A673 (cell line): ENCODE measurements around the gene SSUH2. TPM values are rescaled to one million over a fixed set of nuclear protein-coding genes. Genes with fewer than 3 reads are reported as not detected.

Experiments
- BruUV-seq: library from RNA; stranded (reverse); fragments of 400-500 nt; replicated peaks from 2 replicates; lab custom pipeline; 2021; lab: Mats Ljungman, UMichigan
- CTCF ChIA-PET: fragments of 300-600 bp; sonication (Branson Sonifier 250); formaldehyde crosslinking; loops from one replicate; lab custom pipeline; 2022; ENCODE audit warnings: antibody characterized with exemption; lab: Charles Lee
- POLR2A ChIA-PET: fragments of 300-600 bp; sonication (Branson Sonifier 250); formaldehyde crosslinking; loops from one replicate; lab custom pipeline; 2022; ENCODE audit warnings: antibody characterized with exemption; ENCODE audit not compliant: low non-redundant PET; lab: Charles Lee
- DNase-seq: peaks from one replicate; pipeline ENCODE4 v3.0.0-alpha.2; 2015; ENCODE audit warnings: low spot score
- H3K27ac ChIP-seq: fragments of 200-600 bp; sonication (generic); 2 replicates; pipeline ENCODE4 v1.5.1; 2016; ENCODE audit warnings: mixed run types, low read depth, mild to moderate bottlenecking, mixed read lengths, antibody characterized with exemption, low read length; ENCODE audit not compliant: poor library complexity, severe bottlenecking
- H3K27me3 ChIP-seq: fragments of 200-600 bp; sonication (generic); replicated peaks from 2 replicates; pipeline ENCODE4 v1.6.1; 2017; ENCODE audit warnings: mixed run types, low read depth, mild to moderate bottlenecking, mixed read lengths, antibody characterized with exemption, low read length; ENCODE audit not compliant: insufficient read depth, poor library complexity
- H3K36me3 ChIP-seq: fragments of 200-600 bp; sonication (generic); 2 replicates; pipeline ENCODE4 v1.6.1; 2016; ENCODE audit warnings: mixed run types, mild to moderate bottlenecking, mixed read lengths, antibody characterized with exemption, low read length; ENCODE audit not compliant: insufficient read depth, poor library complexity, severe bottlenecking
- H3K4me1 ChIP-seq: fragments of 200-600 bp; sonication (generic); 2 replicates; pipeline ENCODE4 v1.6.1; 2017; ENCODE audit warnings: mixed run types, mild to moderate bottlenecking, mixed read lengths, antibody characterized with exemption, low read length; ENCODE audit not compliant: insufficient read depth, poor library complexity, severe bottlenecking
- H3K4me3 ChIP-seq: fragments of 200-600 bp; sonication (generic); 2 replicates; pipeline ENCODE4 v1.5.1; 2016; ENCODE audit warnings: low read depth, mixed run types, mild to moderate bottlenecking, mixed read lengths, low read length; ENCODE audit not compliant: poor library complexity, severe bottlenecking
- H3K9me3 ChIP-seq: fragments of 200-600 bp; sonication (generic); 2 replicates; pipeline ENCODE4 v1.6.1; 2016; ENCODE audit warnings: mixed run types, low read depth, mild to moderate bottlenecking, mixed read lengths, antibody characterized with exemption, low read length; ENCODE audit not compliant: poor library complexity, severe bottlenecking
- EZH2 ChIP-seq: fragments of 200-600 bp; sonication (generic); IDR thresholded peaks from 2 replicates; pipeline ENCODE4 v1.6.1; 2017; ENCODE audit warnings: borderline replicate concordance, low read depth, mild to moderate bottlenecking, mixed read lengths, antibody characterized with exemption, low read length; ENCODE audit not compliant: poor library complexity, severe bottlenecking
- intact Hi-C: fragments of 100-400 bp; cut with micrococcal nuclease; formaldehyde crosslinking; loops from one replicate; pipeline ENCODE4 v1.10.0; 2022; ENCODE audit not compliant: unreplicated experiment
- total RNA-seq: library from RNA; stranded (reverse); gene quantifications from 2 replicates; pipeline ENCODE4 v1.2.3, GENCODE V29; 2021
- TF ChIP-seq, protein P1 (sequence below): fragments of 300-800, 200-600 bp; sonication (generic); conservative IDR thresholded peaks from 2 replicates; pipeline ENCODE4 v1.5.1; 2017; ENCODE audit warnings: low read depth, mild to moderate bottlenecking, antibody characterized with exemption, low read length, moderate library complexity, mixed read lengths

The SSUH2 gene
- total RNA-seq, 1 experiment from 2014 or later, result 3.6 TPM

GRCh38 chr3:8658306-8659212 is 14.0 kb upstream of the SSUH2 start:
- H3K27ac ChIP-seq, result no peak overlapping the region
- ChIA-PET POLR2A (no interaction called here), CTCF (no interaction called here)
- H3K4me1 ChIP-seq, result no peaks in the 10 kb centered on the region
- TF ChIP-seq, protein P1, sequence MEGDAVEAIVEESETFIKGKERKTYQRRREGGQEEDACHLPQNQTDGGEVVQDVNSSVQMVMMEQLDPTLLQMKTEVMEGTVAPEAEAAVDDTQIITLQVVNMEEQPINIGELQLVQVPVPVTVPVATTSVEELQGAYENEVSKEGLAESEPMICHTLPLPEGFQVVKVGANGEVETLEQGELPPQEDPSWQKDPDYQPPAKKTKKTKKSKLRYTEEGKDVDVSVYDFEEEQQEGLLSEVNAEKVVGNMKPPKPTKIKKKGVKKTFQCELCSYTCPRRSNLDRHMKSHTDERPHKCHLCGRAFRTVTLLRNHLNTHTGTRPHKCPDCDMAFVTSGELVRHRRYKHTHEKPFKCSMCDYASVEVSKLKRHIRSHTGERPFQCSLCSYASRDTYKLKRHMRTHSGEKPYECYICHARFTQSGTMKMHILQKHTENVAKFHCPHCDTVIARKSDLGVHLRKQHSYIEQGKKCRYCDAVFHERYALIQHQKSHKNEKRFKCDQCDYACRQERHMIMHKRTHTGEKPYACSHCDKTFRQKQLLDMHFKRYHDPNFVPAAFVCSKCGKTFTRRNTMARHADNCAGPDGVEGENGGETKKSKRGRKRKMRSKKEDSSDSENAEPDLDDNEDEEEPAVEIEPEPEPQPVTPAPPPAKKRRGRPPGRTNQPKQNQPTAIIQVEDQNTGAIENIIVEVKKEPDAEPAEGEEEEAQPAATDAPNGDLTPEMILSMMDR, result no peak
- TF ChIP-seq EZH2, result no peak
- no peak overlapping the region for H3K4me3 ChIP-seq
- BruUV-seq, result no TSS peak
- no peaks in the 10 kb centered on the region for H3K9me3 ChIP-seq
- H3K27me3 ChIP-seq, result no peaks in the 10 kb centered on the region
- no peak for DNase-seq
- no peaks in the 10 kb centered on the region for H3K36me3 ChIP-seq
- intact Hi-C loops, result no loop called here

DNA sequence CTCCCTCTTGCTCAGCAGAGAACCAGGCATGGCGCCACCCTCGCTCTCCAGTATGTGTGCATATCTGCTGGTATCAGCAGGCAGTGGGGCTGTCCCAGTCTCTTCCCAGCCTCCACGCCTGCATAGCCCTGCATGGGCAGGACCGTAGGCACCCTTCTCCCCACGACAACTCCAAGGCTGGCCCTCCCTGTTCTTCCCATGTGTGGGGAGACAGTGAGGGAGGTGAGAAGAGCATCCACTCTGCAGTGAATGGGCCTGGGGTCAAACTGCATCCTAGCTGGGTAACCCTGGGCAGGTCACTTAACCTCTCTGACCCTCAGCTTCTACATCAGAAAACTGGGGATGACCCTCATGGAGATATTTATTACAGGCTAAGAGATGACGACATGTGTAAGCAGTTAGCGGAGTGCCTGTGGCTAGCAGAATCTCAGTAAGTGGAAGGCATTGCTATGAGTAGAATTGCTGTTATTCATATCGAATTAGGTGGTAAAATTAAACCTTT is 13.3 kb upstream of the SSUH2 start:
- H3K27me3 ChIP-seq, result no peaks in the 10 kb centered on the region
- no peak overlapping the region for H3K4me3 ChIP-seq
- ChIA-PET POLR2A (no interaction called here), CTCF (no interaction called here)
- BruUV-seq, result no TSS peak
- TF ChIP-seq, protein P1, result no peak
- TF ChIP-seq EZH2, result no peak
- no peak overlapping the region for H3K27ac ChIP-seq
- intact Hi-C loops, result no loop called here
- DNase-seq, result no peak
- H3K9me3 ChIP-seq, result no peaks in the 10 kb centered on the region
- no peaks in the 10 kb centered on the region for H3K36me3 ChIP-seq
- no peaks in the 10 kb centered on the region for H3K4me1 ChIP-seq

DNA sequence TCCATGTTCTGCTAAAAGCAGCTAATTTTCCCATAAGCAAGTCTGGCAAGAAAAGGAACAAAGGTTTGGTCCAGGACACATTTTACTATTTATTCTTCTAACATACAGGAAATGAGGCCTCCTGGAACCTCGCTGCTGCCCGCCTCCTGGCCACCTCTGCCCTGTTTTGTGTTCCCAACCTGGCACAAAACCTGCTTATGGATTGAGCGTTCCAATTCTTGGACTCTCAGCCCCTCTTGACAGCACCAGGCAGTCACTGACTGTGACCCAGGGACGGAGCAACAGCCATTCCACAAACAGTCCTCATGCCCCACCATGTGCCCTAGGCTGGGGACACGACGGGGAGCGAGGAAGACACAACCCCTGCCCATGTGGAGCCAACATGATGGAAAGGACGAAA is 11.6 kb upstream of the SSUH2 start:
- Histone ChIP-seq H3K4me1 (peaks cover 5% of the 10 kb centered on the region), H3K27ac (no peak overlapping the region), H3K4me3 (no peak overlapping the region), H3K27me3 (no peaks in the 10 kb centered on the region), H3K36me3 (no peaks in the 10 kb centered on the region), H3K9me3 (no peaks in the 10 kb centered on the region)
- intact Hi-C loops, result no loop called here
- CTCF ChIA-PET, result no interaction called here
- TF ChIP-seq, protein P1, result no peak
- TF ChIP-seq EZH2, result no peak
- no peak for DNase-seq
- no TSS peak for BruUV-seq
- POLR2A ChIA-PET, result no interaction called here
